Measurements from ENCODE around the gene EFHC2. TPM values are rescaled to one million over a fixed set of nuclear protein-coding genes. Genes with fewer than 3 reads are reported as not detected.

The EFHC2 gene, protein sequence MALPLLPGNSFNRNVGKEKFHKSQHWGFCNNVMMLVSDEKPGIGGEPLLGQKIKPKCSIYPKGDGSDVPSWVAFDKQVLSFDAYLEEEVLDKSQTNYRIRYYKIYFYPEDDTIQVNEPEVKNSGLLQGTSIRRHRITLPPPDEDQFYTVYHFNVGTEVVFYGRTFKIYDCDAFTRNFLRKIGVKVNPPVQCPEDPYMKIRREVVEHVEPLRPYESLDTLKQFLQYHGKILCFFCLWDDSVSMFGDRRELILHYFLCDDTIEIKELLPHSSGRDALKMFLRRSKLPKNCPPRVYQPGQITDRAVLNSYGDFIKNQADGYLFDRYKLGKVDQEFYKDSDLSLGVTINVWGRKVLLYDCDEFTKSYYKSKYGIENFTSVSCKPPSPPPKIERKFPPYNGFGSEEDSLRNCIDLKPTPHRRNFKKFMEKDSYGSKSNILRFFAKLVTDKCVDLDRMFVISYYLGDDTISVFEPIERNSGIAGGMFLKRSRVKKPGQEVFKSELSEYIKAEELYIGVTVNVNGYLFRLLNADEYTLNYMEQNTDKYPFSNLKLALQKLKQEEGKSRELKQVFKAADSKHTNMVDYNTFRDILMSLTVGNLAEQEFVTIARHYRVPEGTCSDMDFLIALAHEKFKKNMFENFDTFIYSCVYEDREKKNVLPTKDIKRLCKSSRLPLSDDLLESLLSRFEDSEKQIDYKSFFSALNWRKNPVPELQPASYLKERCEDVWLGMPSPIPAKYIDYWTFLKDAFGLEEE
- polyA plus RNA-seq (ENCODE audit: insufficient read length in 12 of 12): 1 to 10 TPM in 2 of 12 donors, under 1 TPM in 8, not detected in 2; 0.15 to 3.4 (median 0.36) TPM
- long read RNA-seq, donor 1: 0 reads
- long read RNA-seq, donor 2: 0 reads
- long read RNA-seq, donor 3: 0 reads
- long read RNA-seq, donor 4: 0 reads
- long read RNA-seq, donor 5: 0 reads
- long read RNA-seq, donor 6: 0 reads
- long read RNA-seq, donor 7: 0 reads
- long read RNA-seq, donor 8: 0 reads
- long read RNA-seq, donor 9: 0 reads
- long read RNA-seq, donor 10: 0 reads
- long read RNA-seq, donor 11: 0 reads

DNA sequence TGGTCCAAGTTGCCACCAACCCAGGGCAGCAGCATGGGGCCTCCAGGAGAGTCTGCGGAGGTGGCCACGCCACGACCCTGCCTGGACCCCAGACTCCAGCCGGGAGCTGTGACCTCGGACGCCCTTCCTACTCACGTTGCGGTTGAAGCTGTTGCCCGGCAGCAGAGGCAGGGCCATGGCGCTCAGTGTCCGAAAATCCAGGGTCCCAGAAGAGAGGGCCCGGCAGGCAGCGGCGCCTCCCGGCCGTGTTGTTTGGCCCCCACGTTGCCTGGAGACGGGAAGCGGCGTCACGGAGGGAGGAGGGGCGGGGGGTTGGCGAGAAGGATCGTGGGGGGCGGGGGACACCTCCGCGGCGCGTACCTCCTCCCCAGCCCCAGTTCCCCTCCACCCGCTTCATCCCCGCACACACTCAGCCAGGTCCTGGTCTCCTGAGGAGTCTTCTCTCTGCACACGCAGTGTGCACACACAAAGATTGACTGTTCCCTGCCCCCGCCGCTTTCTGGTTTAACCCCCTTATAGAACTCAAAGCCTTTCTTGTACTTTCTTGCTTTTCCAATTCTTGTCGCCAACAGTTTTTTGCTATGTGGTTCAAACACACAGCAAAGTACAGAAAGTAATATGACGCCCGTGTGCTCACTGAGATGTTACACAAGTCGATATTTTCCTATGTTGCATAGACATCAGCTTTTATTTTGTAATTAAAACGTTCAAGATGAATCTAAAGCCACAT lies at the start of gene EFHC2:
TSS of gene EFHC2 (minus strand) at position 261 of the 730 bp plus-strand sequence. CDS start at position 177, 84 bp downstream.
- peak; percentile 41 for DNase-seq

DNA sequence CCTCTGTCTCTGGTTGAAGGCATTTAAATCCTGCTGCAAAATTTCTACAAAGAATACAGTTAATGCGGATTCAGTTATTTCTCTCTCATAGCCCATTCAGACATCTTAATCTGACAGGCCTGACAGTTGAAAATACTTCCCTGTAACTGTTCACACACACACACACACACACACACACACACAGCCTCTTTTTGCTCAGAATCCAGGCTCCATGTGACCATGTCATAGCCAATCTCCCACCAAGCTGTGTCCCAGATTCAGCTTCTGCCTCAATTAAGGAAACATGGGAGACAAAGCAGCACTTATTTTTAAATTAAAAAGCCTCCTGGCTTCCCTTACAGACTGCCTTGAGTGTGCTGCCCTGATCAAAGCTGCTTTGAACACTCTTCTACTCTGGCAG lies 49.3 kb upstream of the EFHC2 start:
- DNase-seq: no peak

DNA sequence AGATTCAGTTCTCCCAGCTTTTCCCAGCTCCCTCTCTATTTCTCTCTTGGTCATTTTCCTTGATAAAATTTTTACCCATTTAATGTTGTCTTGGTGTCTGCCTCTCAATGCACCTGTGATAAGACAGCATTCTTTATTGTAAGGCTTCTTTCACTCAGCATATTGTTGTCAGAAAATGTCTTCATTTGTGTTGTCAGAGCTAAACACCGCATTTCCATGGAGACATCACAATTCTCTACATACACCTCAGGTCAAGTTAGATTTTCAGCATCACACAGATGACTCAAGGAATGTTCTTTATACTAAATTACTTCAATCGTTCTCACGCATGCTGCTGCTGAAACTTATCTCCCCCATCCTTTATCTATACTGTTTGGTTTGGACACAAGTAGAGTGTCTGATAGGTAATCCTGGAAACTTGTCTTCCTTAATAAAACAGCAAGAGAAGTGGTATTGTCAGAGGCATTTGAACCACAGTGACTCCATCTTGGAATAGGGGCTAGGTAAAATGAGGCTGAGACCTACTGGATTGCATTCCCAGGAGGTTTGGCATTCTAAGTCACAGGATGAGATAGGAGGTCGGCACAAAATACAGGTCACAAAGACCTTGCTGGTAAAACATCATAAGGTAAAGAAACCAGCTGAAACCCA lies 41.3 kb upstream of the EFHC2 start:
- no peak for DNase-seq

DNA sequence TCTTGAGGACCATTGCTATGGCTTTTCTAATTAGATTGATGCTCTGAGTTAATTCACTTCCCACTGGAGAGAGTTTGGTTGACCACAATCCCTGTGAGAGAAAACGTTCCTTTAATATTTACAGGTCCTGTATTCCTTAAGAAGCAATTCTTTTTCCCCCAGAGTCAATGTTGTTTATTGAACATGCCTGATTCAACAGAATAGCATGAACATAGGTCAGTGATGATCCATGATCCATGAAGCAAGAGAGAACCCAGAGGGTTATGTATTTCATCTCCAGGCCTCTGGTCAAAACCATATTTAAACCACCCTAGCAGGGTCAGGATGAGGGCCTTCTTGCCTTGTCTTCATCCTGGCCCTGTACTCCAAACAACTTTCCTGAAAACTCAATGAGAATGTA lies 39.4 kb upstream of the EFHC2 start:
- DNase-seq: no peak

DNA sequence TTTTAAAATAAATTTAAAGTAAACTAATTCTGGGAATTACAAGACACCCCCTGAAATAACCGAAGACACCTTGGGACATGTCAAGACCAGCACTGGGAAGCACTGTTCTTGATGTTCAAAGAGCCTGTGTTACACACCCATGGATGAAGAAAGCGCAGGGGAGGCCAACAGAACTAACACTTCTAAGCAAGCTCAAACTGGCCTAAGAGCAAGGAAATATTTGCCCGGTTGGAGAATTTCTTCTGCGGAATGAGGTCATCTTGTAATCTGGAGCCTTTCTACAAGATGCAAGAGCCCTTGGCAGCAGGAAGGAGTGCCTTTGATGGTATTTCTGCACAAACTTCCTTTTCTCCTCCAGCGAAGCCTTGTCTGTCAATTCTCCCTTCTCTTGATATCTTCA lies 9.3 kb upstream of the EFHC2 start:
- no peak for DNase-seq

DNA sequence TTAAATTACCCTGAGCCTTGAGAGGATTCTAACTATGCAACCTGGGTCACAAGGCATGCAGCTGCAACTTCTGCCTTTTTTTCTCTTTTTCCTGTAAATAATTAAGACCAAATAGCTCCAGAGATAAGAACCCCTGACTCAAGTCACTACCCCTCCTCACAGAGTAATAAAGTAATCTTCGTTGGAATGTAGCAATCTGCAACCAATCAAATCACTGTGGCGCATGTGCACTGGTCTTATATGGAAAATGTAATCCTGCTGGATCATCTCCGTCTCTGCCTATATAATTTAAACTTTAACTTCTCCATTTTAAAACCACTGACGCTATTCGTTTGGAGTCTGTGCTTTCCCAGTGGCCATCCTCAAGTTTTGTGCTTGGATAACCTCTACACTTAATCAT lies 6.1 kb upstream of the EFHC2 start:
- DNase-seq: no peak

DNA sequence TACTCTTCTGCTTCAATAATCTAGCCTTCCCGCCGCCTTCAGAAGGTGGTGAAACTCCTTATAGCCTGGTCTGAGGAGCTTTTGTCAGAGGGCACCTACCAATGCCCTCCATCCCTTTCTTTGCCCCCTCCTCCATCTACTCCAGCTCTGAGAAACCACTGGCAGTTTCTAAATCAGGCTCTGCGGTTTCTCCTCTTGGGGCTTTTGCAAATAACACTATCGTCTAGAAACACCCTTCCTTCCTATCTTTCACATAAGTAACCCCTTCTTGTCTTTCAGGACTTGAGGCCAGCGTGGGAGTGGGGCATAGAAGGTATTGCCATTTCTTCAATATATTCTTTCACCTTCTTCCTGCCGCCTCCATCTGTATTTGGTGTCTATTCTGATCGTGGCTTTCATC lies 1.2 kb upstream of the EFHC2 start:
- DNase-seq: no peak

DNA sequence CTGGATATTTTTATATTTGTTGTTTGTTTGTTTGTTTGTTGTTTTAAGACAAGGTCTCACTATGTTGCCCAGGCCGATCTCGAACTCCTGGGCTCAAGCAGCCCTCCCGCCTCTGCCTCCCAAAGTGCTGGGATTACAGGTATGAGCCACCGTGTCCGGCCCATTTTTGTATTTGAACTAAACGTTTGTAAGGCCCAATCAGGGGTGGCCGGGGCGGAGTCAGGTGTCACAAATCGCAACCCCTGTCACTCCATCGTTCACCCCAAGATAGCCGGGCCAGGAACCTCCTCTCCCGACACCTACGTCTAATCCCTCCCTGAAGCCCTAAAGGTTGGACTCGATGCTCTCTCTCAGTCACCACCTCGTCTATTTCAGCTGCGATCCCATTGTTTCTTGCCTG lies 722 bp upstream of the EFHC2 start:
- no peak for DNase-seq

DNA sequence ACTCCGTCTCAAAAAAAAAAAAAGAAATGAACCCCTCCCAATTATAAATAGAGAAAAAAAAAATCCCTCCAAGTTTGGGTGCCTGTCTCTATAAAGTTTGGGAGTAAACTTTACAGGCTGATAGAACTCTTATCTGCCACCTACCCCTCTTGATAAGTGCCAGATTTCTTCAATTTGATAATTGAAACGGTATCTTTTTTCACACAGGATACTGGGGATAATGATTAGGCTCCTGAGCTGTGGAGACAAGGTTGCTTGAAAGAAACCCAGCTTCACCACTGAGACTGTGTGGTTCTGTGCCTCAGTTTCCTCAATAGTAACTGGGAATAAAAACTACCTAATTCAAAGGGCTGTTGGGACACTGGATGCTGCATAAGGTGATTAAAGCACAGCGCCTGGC lies 606 bp downstream of the EFHC2 start:
- DNase-seq: no peak

DNA sequence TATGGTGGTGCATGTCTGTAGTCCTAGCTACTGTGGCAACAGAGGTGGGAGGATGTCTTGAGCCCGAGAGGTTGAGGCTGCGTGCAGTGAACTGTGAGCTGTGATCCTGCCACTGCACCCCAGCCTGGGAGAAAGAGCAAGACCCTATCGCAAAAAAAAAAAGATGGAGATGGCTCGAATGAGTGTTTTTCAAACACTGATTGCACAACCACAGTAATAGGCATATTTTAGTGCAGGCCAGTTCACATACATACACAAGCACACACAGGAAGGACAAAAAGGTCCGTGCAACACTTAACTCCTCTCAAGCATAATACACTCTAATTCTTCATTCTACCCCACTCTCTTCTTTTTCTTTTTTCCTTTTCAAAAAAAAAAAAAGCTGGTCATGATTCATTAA lies 5.1 kb downstream of the EFHC2 start:
- no peak for DNase-seq

DNA sequence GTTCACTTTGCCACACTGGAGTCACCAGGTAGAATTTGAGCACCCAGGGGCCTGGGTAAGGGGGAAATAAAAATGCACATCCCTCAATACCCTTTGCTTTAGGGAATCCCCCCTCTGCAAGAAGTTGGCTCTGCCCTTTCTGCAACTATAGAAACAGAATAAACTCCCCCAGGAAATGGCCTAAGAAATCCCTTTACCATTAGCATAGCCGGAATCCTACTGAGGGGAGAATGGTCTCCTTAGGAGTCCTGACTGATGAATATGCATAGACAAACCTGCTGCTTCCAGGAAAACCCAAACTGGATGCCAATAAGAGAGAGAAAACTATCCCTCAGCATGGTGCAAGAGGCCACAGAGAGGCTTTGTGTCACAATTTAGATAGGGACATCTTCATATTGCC lies 11.0 kb downstream of the EFHC2 start:
- no peak for DNase-seq

DNA sequence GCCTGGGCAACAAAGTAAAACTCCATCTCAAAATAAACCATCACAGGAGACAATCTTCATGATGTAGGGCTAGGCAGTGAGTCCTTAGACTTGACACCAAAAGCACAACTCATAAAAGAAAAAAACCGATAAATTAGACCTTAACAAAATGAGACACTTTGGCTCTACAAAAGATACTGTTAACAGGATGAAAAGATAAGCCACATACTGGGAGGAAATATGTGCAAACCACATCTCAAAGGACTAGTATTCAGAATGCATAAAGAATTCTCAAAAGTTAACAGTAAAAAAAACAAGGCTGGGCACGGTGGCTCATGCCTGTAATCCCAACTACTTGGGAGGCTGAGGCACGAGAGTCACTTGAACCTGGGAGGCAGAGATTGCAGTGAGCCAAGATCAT lies 13.2 kb downstream of the EFHC2 start:
- DNase-seq: no peak

DNA sequence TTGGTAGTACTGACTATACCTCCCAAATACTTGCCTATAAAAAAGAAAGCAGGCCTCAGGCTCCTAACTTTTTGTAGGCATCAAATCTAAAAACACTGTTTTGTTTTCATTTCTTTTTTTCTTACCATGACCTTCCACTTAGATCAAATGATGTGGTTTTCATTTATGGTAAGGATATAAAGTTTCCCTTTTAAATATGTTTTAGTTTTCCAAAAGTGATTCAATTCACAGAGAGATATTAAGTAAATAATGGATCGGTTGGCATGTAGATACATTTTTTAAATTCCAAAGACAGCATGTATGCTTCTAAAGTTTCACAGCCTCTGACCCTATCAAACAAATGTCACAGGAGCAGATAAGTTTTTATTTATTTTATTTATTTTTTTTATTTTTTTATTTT lies 23.9 kb downstream of the EFHC2 start:
- DNase-seq: no peak

DNA sequence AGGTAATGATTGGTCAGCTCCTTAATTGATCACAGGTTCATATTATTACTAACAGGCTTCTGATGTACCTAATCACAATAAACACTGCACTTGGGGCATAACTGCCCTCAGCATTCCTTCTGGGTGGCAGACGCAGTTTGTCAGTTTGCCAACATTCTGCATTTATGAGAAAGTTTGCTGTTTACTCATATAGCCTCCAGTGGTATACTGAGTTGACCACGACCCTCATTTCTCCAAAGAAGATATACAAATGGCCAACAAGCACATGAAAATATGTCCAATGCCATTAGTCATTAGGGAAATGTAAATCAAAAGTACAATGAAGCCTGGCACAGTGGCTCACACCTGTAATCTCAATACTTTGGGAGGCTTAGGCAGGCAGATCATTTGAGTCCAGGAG lies 26.3 kb downstream of the EFHC2 start:
- DNase-seq: no peak

DNA sequence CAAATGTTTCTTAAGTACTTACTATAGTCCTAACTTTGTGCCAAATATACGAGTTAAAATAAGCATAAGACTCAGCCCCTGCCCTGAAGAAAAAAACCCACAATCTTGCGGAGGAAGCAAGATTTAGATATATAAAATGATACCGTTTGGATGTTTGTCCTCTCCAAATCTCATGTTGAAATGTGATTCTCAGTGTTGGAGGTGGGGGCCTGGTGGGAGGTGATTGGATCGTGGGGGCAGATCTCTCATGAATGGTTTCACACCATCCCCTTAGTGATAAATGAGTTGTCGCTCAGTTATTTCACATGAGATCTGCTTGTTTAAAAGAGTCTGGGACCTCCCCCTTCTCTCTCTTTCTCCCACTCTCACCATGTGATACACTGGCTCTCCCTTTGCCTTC lies 28.7 kb downstream of the EFHC2 start:
- no peak for DNase-seq

DNA sequence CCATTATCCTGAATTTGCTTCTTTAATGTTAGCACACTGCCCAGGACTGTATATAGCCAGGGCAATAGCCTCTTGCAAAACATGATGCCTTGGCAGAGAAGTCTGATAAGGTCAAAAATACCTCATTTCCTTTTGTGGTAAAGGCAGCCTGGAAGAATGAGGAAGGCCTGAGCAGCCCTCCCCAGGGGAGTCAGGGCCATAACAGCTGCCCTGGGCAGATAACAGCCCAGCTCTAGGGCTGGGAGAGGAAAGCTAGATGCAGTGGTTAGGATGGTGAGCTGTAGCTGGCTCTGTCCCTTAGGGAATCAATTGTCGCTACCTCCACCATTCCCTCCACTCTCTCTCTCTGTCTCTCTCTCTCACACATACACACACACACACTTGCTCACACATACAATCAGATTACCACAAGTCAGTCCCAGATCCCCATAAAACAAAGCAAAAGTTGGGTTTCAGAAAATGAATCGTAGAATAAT lies 29.2 kb downstream of the EFHC2 start:
- no peak for DNase-seq

DNA sequence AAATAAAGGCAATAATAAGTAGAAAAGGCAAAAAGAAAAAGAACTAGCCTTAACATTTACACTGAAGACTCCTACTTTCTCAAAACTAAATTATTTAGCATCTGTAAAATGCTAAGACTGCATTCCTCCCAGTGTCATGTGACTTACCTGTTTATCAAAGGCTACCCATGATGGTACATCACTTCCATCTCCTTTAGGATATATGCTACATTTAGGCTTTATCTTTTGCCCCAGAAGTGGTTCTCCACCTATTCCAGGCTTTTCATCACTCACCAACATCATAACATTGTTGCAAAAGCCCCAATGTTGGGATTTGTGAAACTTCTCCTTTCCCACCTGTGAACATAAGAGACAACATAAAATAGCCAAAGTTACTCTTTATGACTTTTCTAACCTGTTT lies 31.1 kb downstream of the EFHC2 start:
- DNase-seq: no peak

DNA sequence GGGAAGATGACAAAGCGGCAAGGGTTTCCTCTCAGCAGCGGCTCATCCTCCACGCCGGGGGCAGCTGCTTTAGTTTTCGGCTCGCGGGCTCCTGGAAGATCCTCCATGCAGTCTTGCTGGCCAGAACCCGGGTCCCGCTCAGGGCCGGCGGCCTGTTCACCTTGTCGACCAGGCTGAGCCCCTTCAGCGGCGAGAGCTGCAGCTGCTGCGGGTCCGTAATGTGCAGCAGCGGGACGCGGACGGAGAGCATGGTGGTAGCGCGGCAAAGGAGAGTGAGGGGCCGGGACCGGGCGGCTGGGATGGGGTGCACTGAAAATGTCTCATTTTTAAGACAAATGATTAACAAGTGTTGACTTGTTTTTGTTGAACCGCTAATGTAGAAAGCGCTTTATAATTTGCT lies 33.2 kb downstream of the EFHC2 start:
- DNase-seq: no peak

DNA sequence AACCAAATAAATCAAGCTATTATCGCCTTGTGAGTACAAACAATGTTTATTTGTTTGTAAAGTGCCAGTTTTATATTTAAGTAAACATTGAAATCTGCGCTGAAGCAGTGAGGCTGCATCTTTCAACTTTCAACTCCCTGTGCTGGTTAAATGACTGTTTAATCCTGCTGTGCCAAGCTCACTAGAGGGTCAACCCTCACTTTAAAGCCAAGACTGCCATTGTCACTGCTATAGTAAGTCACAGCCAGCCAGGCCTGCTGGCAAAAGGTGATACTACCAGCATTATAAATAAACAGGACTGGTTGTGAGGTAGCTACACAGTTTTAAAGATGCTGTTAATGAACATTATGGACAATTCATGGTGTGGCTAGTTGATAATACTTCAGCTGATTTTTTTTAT lies 34.6 kb downstream of the EFHC2 start:
- no peak for DNase-seq

DNA sequence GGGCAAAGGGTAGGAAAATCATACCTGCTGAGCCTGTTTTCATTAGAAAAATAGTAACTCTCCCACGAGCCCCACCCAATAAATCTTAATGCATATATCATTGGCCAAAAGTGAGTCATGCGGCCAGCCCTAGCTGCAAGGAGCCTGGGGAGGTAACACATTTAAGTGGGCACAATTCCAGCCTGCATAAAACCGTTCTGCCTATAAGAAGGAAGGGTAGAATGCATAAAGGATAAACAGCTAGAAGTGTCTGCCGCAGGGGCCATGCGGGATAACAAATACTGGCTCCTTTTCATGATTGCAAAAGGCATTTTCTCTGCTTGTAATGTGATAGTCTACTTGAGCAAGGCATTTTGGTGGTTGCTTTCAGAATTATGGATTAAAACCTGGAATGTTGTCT lies 37.1 kb downstream of the EFHC2 start:
- no peak for DNase-seq

DNA sequence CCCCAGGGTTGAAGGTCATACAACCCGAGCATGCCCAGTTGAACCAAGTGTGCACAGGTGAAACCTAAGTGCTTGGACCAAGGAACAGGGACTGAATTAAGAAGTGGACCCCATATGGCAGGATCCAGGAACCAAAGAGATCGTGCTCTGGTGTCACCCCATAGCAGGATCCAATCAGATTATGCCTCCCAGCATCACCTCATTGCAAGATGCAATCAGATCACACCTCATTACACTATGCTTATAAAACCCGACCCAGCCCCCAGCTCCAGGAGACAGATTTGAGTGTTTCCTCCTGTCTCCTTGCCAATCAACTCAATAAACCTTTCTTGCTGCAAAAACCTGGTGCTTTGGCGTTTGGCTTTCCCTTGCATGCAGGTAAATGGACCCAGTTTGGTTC lies 37.6 kb downstream of the EFHC2 start:
- DNase-seq: no peak

DNA sequence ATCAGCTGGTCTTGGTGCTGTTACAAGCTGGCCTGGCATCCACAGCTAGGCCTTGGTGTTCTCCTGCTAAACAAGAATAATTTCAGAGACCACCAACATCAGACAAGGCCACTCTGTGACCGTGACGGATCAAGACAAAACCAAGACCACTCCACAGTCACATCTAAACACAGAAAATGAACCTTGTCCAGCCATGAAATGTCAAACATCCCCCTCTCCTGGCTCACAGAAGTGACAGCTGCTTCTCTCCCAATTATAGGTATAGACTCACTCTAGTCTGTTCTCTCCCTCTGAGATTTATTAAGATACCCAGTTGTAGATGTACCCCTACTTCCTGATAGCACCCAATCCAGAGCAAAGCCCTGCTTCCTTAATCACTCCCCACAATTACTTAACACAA lies 40.4 kb downstream of the EFHC2 start:
- no peak for DNase-seq
